ENCODE results near the gene SIRPD.
"Not testable (repeated sequence)": the region's sequence is repeated elsewhere in the genome, so short reads cannot be mapped to it uniquely, and the experiment has no call there.

The SIRPD gene

DNA sequence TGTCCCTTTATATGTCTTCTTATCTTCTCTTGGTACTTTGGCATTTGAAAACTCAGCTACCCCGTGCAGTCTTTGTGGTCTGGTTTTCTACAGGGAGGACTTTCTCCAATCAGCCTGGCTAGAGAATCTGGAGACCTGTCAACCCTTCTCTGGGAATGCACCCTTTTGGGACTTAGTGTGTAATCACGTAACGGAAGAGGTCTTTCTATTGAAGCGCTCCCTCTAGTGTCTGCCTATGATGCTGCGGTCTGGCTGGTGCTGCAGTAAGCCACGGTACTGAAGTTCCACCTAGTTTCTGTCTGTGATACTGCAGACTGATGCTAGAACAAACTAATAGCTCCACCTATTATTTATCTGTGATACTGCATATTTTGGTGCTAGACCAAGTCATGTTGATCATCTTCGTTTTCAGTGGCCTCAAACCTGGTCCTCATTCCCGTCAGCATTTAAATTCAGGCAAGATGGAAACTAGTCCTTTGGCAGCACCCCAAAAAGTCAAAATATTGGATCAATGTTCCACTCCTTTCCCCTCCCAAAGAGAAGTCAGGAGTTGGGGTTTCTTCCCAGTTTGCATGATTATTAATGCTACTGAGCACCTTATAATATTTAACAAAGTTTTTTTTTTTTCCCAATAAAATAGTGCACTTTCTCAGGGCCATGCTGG lies 53.8 kb downstream of the SIRPD start:
- TF ChIP-seq CTCF (conservative IDR thresholded peaks at IDR 0.05): peak; percentile 99
- H3K27ac ChIP-seq: no peak overlapping the region

- TF ChIP-seq CTCF (conservative IDR thresholded peaks at IDR 0.05): no peak
- no peak overlapping the region for H3K27ac ChIP-seq
These were observed 57.0 kb downstream of the SIRPD start for GRCh38 chr20:1500496-1500895.

DNA sequence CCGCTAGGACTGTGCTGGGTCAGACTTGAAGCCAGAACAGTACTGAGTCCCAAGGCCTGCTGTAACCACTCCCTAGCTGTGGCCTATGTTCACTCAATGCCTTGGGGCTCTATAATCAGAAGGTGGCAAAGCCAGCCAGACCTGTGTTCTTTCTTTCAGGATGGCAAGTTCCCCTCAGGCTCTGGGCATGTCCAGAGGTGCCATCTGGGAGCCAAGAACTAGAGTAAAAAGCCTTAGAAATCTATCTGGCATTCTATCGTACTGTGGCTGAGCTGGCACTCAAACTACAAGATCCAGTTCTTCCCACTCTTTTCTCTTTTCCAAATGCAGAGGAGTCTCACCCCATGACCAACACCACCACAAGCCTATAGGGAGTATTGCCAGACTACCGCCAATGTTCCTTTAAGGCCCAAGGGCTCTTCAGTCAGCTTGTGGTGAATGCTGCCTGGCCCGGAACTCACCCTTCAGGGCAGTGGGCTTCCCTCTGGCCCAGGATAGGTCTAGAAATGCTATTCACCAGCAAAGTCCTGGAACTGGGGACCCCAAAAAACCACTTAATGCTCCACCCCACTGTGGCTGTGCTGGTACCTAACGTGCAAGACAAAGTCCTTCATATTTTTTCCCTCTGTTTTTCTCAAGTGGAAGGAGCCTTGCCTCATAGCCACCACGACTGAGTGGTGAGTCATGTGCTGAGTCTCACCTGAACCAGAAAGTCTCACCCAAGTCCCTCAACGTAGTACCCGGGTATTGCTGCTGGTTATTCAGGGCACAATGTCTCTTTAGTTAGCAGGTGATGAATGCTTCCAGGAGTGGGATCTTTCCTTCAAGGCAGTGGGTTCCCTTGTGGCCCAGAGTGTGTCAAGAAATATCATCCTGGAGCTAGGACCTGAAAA lies 57.7 kb downstream of the SIRPD start:
- no peak for TF ChIP-seq CTCF (conservative IDR thresholded peaks at IDR 0.05)
- H3K27ac ChIP-seq: no peak overlapping the region

DNA sequence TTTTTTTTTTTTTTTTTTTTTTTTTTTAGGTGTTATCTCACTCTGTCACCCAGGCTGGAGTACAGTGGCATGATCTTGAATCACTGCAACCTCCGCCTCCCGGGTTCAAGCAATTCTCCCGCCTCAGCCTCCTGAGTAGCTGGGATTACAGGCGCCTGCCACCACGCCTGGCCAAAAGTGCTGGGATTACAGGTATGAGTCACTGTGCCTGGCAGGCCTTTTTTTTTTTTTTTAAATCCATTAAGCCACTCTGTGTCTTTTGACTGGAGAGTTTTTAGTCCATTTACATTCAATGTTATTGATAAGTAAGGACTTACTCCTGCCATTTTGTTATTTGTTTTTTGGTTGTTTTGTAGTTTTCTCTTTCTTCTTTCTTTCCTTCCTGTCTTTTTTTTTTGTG lies 60.1 kb downstream of the SIRPD start:
- not testable (repeated sequence) for H3K27ac ChIP-seq

DNA sequence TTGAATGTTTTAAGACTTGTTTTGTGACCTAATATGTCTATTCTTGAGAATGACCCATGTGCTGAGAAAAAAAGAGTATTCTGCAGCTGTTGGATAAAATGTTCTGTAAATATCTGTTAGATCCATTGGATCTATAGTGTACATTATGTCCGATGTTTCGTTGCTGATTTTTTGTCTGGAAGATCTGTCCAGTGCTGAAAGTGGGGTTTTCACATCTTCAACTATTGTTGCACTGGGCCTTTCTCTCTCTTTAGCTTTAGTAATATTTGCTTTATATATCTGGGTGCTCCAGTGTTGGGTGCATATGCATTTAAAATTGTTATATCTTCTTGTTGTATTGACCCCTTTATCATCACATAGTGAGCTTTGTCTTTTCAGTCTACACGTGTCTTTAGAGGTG lies 60.6 kb downstream of the SIRPD start:
- no peak for TF ChIP-seq CTCF (conservative IDR thresholded peaks at IDR 0.05)
- no peak overlapping the region for H3K27ac ChIP-seq

- H3K27ac ChIP-seq: no peak overlapping the region
- TF ChIP-seq CTCF (conservative IDR thresholded peaks at IDR 0.05): no peak
These were observed 63.1 kb downstream of the SIRPD start for GRCh38 chr20:1494436-1494835.

- no peak for TF ChIP-seq CTCF (conservative IDR thresholded peaks at IDR 0.05)
- no peak overlapping the region for H3K27ac ChIP-seq
These were observed 64.0 kb downstream of the SIRPD start for GRCh38 chr20:1493536-1493935.
